Hypothalamus (tissue), 51 donors: ENCODE data around the gene TBCEL.

Experiments
- DNase-seq, 51 donors: peaks; one replicate each; lab custom pipeline; 2025; lab: John Stamatoyannopoulos, UW

Gene TBCEL

GRCh38 chr11:121132211-121132976, 108.5 kb downstream of the TBCEL start:
- DNase-seq, result no peak

GRCh38 chr11:121134741-121135312, 110.9 kb downstream of the TBCEL start:
- DNase-seq, result peak in 1 of 51 donors; percentile 42

GRCh38 chr11:121137005-121137404, 113.1 kb downstream of the TBCEL start:
- no peak for DNase-seq

- no peak for DNase-seq
Measured at GRCh38 chr11:121138259-121138658, 114.4 kb downstream of the TBCEL start.

- no peak for DNase-seq
Measured at GRCh38 chr11:121140369-121140768, 116.5 kb downstream of the TBCEL start.
